Body of pancreas (tissue), 4 donors: ENCODE measurements around the gene ARID1B. TPM values are rescaled to one million over a fixed set of nuclear protein-coding genes. Genes with fewer than 3 reads are reported as not detected.

Source experiments
- ATAC-seq: fragments of 150-250 bp; one replicate; pipeline ENCODE4 v1.9.1; 2016
- DNase-seq, 4 donors: peaks; one replicate each; pipeline ENCODE4 v3.0.0-alpha.2; 2019
- H3K27ac ChIP-seq, 4 donors: fragments of 200-600 bp; sonication (generic); 1 replicate in 3 of 4; 2 replicates in 1 of 4; pipeline versions ENCODE4 v1.5.1 to v1.6.1; 2016 to 2019; ENCODE audit warnings: mild to moderate bottlenecking in 1 of 4, mixed read lengths in 1 of 4, moderate library complexity in 1 of 4
- H3K27me3 ChIP-seq, 2 donors: fragments of 200-600 bp; sonication (generic); one replicate each; pipeline ENCODE4 v1.6.0; 2016; ENCODE audit warnings: mild to moderate bottlenecking in 1 of 2
- H3K36me3 ChIP-seq, 2 donors: fragments of 200-600 bp; sonication (generic); replicated peaks in 1 of 2; 2 replicates each; pipeline ENCODE4 v1.5.1; 2016; ENCODE audit warnings: low read depth in 2 of 2; ENCODE audit not compliant: insufficient read depth in 1 of 2
- H3K4me1 ChIP-seq: fragments of 200-600 bp; sonication (generic); one replicate; pipeline ENCODE4 v1.6.0; 2016
- H3K4me3 ChIP-seq, 2 donors: fragments of 200-600 bp; sonication (generic); 1 replicate in 1 of 2; 2 replicates in 1 of 2; pipeline ENCODE4 v1.5.1; 2016 to 2019
- H3K9me3 ChIP-seq, 3 donors: fragments of 200-600 bp; sonication (generic); 1 replicate in 2 of 3; 2 replicates in 1 of 3; pipeline ENCODE4 v1.5.1; 2016
- POLR2A ChIP-seq, 3 donors: fragments of 450-650 bp; IDR thresholded peaks; one replicate each; pipeline ENCODE4 v1.6.1; 2016; ENCODE audit warnings: antibody characterized with exemption in 3 of 3, mild to moderate bottlenecking in 2 of 3
- WGBS, 2 donors: methylation state at CpG; one replicate each; pipeline ENCODE4 v1.1.5; 2017; 5-methylcytosine and 5-hydroxymethylcytosine counted together
- intact Hi-C: fragments of 100-400 bp; cut with DNase I; formaldehyde crosslinking; loops from one replicate; pipeline ENCODE4 v1.15.1; 2023
- total RNA-seq, 2 donors: library from RNA; depleted of rRNA; stranded (reverse); fragments of >200 nt; gene quantifications; one replicate each; pipeline ENCODE4 v1.1.0, GENCODE V29; 2016
- TF ChIP-seq, protein P1 (sequence below), 7 experiments: fragments of 450-650 bp in 4 of 7; fragments of 200-600 bp in 3 of 7; sonication (generic) in 3 of 7; IDR thresholded peaks; one replicate each; pipeline ENCODE4 v1.5.1; 2016 to 2019; ENCODE audit warnings: antibody characterized with exemption in 7 of 7

Gene ARID1B
- total RNA-seq, 2 donors from 2014 or later, result 71.5 to 85.1 TPM

DNA sequence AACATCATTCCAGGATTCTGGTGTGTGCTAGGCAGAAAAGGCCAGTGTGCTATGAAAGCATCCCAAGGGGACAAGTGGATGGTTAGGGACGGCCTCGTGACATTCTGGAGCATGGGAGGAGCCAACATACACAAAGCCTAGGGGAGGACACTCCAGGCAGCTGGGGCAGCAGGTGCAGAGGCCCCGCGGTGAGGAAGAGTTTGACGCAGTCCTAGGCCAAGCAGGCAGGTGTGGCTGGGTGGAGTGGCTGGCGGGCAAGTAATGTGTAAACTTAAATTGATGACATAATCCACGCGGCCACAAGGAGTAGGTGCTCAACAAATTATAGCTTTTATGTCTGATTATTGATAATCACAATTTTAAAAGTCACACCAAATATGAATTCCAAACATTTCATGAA, 452.5 kb downstream of the ARID1B start:
- ATAC-seq (no peak), DNase-seq (no peak)
- Histone ChIP-seq H3K9me3 (no peaks in the 10 kb centered on the region), H3K27me3 (no peaks in the 10 kb centered on the region), H3K4me1 (peaks cover 15% of the 10 kb centered on the region), H3K36me3 (no peaks in the 10 kb centered on the region), H3K4me3 (no peak overlapping the region), H3K27ac (no peak overlapping the region)
- 88 to 92% methylated on average over 8 of the region's 8 CpGs for WGBS, 2 donors
- no peak for TF ChIP-seq POLR2A (IDR thresholded peaks at IDR 0.05)
- TF ChIP-seq, protein P1, sequence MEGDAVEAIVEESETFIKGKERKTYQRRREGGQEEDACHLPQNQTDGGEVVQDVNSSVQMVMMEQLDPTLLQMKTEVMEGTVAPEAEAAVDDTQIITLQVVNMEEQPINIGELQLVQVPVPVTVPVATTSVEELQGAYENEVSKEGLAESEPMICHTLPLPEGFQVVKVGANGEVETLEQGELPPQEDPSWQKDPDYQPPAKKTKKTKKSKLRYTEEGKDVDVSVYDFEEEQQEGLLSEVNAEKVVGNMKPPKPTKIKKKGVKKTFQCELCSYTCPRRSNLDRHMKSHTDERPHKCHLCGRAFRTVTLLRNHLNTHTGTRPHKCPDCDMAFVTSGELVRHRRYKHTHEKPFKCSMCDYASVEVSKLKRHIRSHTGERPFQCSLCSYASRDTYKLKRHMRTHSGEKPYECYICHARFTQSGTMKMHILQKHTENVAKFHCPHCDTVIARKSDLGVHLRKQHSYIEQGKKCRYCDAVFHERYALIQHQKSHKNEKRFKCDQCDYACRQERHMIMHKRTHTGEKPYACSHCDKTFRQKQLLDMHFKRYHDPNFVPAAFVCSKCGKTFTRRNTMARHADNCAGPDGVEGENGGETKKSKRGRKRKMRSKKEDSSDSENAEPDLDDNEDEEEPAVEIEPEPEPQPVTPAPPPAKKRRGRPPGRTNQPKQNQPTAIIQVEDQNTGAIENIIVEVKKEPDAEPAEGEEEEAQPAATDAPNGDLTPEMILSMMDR (IDR thresholded peaks at IDR 0.05), result no peak
- intact Hi-C loops, result no loop called here

DNA sequence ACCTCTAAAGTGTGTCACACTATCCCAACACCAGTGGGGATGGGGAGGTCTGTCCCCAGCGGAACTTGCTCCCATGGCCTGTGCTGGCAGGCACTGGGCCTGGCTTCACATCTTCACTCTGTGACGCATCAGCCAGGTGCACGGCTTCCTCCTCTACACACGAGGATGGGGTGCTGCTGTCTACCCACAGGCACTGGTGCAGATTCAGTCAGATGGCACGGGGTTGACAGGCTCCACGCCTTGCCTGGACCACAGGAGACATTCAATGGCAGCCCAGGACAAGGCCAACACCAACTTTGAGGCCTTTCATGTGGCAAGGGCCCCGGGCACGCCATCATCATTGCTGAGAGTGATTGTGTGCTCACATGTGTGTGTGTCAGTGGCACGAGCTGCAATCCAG, 453.7 kb downstream of the ARID1B start:
- ATAC-seq, result no peak
- TF ChIP-seq, protein P1 (IDR thresholded peaks at IDR 0.05), result no peak
- no peak for TF ChIP-seq POLR2A (IDR thresholded peaks at IDR 0.05)
- H3K4me3 ChIP-seq, result no peak overlapping the region
- intact Hi-C loops, result no loop called here
- peaks cover 20% of the 10 kb centered on the region for H3K4me1 ChIP-seq
- 89 to 94% methylated on average over 3 to 9 of the region's 9 CpGs for WGBS, 2 donors
- H3K27ac ChIP-seq, result no peak overlapping the region
- DNase-seq, result no peak
- H3K27me3 ChIP-seq, result no peaks in the 10 kb centered on the region
- no peaks in the 10 kb centered on the region for H3K36me3 ChIP-seq
- no peaks in the 10 kb centered on the region for H3K9me3 ChIP-seq

DNA sequence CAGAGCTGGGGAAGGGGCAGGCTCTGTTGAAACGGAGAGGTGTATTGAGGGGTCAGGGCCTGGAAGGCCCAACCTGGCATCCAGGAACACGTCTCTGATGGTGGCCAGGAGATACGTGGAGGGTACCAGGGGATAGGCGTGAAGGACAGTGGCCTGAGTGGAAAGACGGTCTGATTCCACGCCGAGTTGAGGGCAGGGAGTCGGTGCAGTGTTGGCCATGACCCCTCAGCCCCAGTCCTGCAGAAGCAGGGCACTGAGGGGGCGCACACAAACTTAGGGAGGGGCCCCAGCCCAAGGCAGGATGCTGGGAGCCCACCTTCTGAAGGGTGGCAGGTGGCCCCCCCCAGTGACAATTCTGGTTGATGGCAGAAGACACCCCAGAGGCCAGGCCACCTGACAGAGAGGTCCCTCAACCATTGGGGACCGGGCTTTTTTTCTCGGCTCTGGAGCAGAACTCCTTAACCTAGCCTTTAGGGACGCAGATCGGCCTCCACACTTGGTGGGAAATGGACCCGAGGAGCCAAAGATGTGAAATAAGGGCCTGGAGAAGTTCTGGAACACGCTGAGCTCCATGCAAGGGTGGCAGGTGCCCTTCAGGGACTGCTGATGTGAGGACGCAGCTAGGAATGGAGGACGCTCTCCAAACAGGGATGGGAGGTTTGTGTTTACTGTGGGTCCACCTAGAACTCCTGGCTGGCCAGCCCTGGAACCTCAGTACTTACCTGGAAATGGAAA, 455.1 kb downstream of the ARID1B start:
- ATAC-seq (no peak), DNase-seq (no peak)
- TF ChIP-seq POLR2A (IDR thresholded peaks at IDR 0.05), result no peak
- H3K36me3 ChIP-seq, result no peaks in the 10 kb centered on the region
- H3K27ac ChIP-seq, result no peak overlapping the region
- no peak overlapping the region for H3K4me3 ChIP-seq
- H3K9me3 ChIP-seq, result no peaks in the 10 kb centered on the region
- WGBS, 2 donors, result 93 to 94% methylated on average over 14 to 17 of the region's 17 CpGs
- H3K4me1 ChIP-seq, result peaks cover 18% of the 10 kb centered on the region
- intact Hi-C loops, result no loop called here
- H3K27me3 ChIP-seq, result no peaks in the 10 kb centered on the region

DNA sequence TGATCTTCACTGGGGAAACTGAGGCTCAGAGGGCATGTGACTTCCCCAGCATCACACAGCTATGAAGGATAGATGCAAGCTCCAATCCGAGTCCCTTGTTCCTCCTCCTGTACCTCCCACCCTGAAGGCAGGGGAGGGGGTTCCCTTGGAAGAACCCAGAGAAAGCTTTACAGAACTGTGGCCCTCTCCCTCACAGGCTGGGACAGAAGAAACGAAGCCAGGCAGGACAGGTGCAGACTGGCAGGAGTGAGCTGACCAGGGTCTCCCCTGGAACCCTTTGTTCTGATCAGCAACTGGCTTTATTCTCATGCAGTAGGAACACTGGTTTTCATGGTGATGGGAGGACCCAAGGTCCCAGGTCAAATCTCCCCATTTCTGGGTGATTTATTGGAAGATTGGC, 456.0 kb downstream of the ARID1B start:
- WGBS, 2 donors, result 75 to 82% methylated on average over 2 of the region's 2 CpGs
- ATAC-seq (no peak), DNase-seq (peak in 1 of 4 donors; percentile 2)
- intact Hi-C loops, result no loop called here
- no peaks in the 10 kb centered on the region for H3K9me3 ChIP-seq
- no peaks in the 10 kb centered on the region for H3K27me3 ChIP-seq
- no peak for TF ChIP-seq POLR2A (IDR thresholded peaks at IDR 0.05)
- TF ChIP-seq, protein P1 (IDR thresholded peaks at IDR 0.05), result no peak
- H3K27ac ChIP-seq, result no peak overlapping the region
- H3K4me1 ChIP-seq, result peaks cover 18% of the 10 kb centered on the region
- H3K36me3 ChIP-seq, result no peaks in the 10 kb centered on the region
- H3K4me3 ChIP-seq, result no peak overlapping the region

DNA sequence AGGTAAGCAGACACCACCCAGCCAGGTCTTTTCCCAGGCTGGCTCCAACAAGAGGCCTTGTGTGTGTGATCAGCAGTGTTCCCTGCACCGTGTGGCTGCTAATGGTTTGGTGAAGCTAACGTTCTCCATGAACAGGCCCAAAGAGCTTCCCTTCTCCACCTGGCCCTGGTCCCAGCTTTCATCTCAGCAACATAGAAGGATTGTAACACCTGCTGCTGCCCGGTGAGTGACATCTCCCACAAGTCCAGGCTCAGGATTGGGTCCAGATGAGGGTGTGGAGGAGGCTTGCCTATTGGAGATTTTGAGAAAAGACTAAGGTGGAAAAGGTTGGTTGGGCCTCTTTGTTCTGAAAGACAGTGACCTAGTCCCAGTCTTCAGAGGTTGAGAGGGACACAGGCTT, 456.5 kb downstream of the ARID1B start:
- no peaks in the 10 kb centered on the region for H3K36me3 ChIP-seq

More for the DNA sequence above, 456.5 kb downstream of the ARID1B start:
- Histone ChIP-seq H3K27ac (no peak overlapping the region), H3K4me3 (no peak overlapping the region), H3K4me1 (peaks cover 18% of the 10 kb centered on the region), H3K9me3 (no peaks in the 10 kb centered on the region), H3K27me3 (no peaks in the 10 kb centered on the region)
- DNase-seq (peak in 1 of 4 donors; percentile 6), ATAC-seq (no peak)
- intact Hi-C loops, result no loop called here
- TF ChIP-seq, protein P1 (IDR thresholded peaks at IDR 0.05), result no peak
- no peak for TF ChIP-seq POLR2A (IDR thresholded peaks at IDR 0.05)
- WGBS, 2 donors, result 66 to 68% methylated on average over 3 of the region's 3 CpGs
